GM19372 (cell line): ENCODE measurements around the gene RAB22A.
"Not testable (repeated sequence)": the region's sequence is repeated elsewhere in the genome, so short reads cannot be mapped to it uniquely, and the experiment has no call there.

ENCODE experiments used
- ATAC-seq: cut with Tn5 transposase; IDR thresholded peaks from one replicate; pipeline ENCODE4 v1.9.1; 2021; ENCODE audit warnings: mild to moderate bottlenecking, low read depth, moderate library complexity; ENCODE audit not compliant: unreplicated experiment

Gene RAB22A

DNA sequence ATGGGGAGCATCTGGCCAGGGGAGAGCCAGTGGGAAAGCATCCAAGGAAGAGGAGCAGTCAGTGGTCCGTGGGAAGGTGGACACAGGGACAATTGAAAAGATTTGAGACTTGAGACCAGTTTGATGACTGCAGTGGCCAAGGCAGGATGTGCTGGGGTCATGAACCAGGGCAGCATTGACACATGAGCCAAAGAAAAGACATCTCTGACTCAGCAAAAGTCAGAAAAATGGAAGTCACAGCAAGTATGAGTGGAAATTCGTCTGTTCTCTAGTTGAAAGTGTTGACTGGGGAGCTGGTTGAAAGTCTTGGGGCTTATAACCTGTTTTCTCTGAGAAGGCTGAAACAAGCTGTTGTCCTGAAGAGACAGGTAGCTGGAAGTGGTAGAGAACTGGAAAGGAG lies 31.3 kb downstream of the RAB22A start:
- ATAC-seq: no peak

DNA sequence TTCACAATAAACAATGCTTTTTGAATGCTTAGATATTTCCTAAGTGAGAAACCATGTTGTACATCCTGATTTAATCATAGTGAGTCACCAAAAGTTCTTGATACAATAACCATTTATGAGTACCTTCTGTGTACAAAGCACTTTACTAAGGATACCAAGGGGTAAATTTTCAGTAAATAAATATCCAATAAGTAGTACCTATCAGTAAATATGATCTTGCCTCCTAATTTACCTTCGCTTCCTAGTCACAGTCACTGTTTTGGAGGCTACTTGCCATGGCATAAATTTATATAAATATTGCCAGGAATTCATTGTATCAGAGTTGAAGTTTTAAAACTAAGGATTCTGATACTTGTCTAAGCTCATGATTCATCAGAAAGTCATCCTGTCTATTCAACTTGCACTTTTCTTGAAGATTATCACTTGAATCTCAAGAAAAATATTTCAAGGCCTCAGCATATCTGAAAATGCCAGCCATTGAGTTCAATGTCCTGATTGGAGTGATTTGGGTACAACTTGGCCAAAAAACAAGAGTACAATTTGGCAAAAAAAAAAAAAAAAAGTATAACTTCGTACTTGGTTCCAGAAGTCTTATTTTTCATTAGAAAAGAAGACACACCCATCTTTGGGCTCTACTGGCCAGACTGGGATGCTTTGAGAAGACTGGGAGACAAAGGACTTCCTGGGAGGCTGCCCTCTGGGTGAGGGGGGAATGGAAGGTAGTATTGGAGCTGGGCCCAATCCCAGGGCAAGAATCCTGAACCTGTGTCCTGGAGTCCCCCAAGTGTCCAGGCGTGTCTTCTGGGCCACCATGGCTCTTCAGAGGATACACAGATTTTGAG lies 32.8 kb downstream of the RAB22A start:
- ATAC-seq: no peak

DNA sequence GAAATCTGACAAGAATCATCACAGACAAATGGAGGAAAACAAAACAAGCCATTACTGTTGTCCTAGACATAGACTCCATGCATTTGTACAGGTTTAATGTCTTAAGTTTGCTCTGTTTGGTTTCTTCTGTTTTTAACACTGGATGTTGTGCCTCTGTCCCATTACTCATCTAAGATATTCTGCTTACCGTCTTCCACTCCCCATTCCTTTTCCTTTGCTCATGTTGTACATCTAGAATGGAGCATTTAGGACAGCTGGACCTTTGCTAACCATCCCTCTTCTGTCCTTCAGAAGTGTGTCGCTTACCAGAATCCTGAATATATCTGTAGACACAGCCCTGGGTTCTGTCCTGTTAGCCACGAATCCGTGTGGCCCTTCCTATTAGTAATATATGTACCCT lies 35.2 kb downstream of the RAB22A start:
- ATAC-seq: no peak

DNA sequence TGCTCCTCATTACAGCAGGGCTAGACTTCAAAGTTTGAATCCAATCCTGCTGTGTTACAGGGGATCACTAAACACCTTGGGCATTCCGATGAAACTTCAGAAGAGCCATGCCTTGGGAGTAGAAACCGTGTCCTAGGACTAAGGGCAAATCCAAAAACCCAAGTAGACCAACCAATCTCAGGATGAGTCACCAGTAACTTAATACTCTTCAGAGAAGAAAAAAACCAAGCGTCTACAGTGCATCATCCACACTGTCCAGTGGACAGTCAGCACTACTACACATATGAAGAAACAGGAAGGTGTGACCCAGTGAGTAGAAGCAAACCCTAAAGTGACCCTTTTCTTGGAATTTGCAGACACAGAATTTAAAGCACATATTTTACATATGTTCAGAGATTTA lies 40.1 kb downstream of the RAB22A start:
- no peak for ATAC-seq

DNA sequence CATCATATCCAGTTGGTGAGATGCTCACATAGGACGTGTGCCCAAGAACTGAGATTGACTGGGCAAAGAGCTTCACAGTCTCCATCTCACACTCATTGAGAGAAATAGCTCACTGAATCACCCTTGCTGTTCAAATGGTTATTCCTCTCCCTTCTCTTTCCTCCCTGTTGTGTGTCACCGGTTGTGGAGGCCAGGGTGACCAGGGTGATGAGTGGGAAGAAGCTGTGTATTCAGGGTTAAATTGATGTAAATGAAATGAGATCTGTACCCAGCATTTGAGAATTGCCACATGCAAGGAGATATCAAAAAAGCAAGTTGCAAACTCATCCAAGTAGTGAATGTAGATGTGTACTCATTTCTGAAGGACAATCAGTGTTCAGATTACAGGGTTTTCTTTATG lies 43.0 kb downstream of the RAB22A start:
- no peak for ATAC-seq

DNA sequence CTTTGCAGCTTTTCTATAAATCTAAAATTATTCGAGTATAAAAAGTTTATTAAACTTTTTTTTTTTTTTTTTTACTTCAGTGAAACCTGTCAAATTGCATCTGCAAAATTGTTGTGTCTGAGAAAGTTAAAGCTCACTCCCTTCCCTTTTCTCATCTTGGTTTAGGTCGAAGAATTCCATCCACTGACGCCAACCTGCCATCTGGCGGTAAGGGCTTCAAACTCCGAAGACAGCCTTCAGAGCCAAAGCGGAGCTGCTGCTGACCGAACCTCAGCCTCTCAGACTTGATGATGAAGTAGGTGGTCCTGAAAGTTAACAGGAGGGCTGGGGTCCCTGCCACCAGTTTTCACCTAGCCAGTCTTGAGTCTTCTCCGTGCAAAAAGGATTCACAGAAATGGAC lies 49.9 kb downstream of the RAB22A start:
- no peak for ATAC-seq

DNA sequence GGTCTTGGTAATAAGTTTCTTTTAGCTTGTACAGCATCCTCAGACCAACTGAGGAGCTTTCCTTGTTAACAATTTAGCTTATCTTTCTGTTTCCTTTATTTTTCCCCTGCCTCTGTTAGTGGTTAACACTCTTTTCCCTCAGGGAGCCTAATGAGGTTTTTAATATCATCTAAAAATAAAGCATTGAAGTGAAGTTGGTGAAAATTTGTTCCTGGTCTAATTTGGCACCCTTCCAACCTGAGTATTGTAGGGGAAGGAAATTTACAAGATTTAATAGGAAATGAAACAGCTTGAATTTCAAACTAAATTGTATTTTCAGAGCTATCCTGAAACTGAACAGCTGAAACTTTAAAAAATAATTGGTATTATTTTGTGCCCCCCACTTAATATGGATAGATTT lies 51.4 kb downstream of the RAB22A start:
- no peak for ATAC-seq

DNA sequence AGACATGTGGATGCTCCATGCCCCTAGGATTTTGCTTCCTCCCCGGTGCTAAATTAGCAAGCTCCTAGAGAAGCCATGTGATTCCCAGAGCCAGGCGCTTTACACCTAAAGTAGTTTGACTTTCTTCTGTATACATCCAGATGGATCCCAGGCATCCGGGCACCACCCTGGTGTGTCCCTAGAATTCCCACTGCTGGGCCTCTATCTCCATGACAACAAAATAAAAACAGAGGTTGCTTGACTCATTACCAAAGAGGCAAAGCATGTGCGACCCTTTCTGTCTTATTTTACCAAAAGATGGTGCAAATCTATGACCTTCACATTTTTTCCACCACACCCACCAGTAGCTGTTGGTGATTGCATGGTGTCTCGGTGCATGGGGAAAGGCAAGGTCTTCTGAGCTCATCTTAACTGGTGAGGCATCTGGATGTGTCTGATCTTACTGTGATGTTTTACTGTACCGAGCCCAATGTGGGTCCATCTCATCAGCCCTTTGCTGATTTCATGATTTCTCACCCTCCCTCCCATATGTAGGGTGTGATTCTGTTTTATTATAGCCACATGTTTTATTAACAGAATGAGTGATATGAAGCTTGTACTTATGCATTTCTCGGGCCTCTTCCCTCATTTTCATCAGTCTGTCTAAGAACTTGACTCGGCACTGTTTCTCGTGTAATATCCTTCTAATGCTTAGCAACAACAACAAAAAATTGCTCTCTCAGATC lies 52.1 kb downstream of the RAB22A start:
- no peak for ATAC-seq

DNA sequence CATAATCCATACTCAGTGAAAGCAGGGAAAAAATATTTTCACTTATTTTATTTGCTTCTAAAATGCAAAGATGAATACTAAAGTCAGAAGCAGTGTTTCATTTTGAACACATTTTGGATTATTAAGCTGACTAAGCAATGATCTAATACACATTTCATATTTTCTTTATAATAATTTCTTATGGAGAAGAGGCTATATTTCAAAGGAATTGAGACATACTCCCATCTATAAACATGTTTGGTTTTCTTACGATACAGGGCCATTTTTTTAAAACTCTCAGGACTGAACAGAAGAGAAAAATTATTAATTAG lies 52.6 kb downstream of the RAB22A start:
- no peak for ATAC-seq

DNA sequence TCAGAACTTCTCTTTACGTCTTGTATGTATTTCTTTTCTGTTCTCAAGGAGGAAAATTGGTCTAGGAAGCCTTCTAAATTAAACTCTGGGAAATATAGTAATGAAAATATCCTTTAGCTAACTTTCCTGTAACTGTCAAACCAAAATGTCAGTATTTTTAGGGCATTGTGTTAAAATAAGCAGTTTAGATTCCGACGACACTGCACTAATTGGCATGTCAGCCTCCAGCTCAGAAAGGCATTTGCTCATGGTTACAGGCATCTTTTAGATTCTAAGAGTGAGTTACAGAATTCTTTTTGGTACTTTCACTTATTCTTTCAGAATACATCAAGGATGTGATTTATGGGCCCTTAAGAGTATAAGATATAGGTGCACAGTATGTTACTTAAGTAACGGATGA lies 53.5 kb downstream of the RAB22A start:
- no peak for ATAC-seq

DNA sequence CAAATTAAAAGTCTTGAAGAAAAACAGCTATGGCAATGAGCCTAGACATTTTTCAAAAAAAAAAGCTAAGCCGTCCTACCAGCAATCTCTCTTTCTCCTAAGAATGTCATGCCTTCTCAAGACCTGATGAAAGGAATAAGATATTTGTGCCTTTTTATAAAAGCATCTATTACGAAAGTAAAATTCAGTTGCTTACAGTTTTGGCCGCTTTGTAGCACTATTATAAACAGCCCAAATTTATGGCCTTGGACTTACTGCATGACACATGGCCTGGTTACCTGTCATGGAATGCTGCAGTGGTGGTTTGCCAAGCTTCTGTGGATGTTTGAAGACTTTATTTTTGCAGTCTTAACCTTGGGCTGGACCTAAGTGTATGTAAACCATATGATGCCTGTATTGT lies 57.4 kb downstream of the RAB22A start:
- ATAC-seq: no peak

DNA sequence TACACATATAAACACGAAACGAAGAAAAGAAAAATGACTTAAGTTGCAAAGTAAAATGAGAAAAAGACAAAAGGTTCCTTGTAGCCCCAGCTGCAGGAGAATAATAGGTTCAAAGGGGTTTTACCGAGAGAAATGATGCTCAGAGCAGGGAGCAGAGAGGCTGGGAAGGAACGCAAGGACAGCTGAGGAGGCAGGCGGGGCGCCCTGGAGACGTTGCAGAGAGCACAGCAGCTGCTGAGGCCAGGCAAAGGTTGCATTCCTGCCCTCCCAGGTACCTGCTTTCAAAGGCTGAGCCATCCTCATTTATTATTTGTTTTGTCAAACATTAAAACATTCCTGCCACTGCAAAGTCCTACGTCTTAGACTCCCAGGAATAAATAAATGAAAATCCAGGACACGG lies 63.3 kb downstream of the RAB22A start:
- ATAC-seq: no peak

DNA sequence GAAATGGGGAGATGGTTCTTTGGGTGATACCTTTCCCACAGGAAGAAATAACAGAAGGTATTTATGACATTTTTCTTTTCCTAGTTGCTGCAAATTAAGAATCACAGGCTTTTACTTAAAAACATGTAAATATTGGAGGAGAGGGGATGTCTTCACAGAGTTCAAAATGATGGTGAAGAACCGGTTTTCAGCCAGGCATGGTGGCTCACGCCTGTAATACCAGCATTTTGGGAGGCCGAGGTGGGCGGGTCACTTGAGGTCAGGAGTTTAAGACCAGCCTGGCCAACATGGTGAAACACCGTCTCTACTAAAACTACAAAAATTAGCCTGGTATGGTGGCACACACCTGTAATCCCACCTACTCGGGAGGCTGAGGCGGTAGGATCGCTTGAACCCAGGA lies 63.8 kb downstream of the RAB22A start:
- not testable (repeated sequence) for ATAC-seq

DNA sequence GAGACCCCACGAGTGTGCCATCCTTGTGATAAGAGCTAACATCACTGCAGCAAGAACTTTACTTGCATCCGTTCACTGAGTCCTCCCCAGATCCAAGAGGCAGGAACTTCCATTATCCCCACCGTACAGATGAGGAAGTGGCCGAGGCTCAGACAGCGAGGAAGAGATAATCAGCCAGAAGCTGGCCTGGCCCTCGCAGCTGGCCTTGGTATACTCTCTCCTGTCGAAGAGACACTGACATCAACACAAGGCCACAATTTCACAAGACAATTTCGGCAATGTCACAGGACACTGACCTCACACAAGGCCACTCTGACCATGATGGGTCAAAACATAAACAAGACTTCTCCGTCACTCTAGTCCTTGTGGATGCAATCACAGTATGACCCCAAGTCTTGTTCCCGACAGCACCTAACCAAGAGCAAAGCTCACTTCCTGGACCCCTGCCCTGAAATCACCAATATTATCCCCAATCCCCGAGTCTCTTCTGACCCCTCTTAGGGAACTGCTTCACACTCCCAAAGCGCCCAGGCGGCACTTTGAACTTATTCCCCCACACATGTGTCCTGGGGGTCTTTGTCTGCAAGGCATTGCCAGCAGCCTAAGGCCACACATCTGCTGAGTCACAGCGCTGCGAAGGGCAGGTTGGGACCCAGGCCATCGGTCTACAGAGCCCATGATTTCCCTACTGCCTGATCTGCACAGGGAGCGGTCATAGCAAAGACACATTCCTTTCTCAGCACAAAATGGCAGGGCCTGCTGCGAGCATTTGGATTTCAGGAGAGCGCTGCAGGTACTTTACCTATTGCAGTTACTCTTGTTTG lies 64.7 kb downstream of the RAB22A start:
- no peak for ATAC-seq

DNA sequence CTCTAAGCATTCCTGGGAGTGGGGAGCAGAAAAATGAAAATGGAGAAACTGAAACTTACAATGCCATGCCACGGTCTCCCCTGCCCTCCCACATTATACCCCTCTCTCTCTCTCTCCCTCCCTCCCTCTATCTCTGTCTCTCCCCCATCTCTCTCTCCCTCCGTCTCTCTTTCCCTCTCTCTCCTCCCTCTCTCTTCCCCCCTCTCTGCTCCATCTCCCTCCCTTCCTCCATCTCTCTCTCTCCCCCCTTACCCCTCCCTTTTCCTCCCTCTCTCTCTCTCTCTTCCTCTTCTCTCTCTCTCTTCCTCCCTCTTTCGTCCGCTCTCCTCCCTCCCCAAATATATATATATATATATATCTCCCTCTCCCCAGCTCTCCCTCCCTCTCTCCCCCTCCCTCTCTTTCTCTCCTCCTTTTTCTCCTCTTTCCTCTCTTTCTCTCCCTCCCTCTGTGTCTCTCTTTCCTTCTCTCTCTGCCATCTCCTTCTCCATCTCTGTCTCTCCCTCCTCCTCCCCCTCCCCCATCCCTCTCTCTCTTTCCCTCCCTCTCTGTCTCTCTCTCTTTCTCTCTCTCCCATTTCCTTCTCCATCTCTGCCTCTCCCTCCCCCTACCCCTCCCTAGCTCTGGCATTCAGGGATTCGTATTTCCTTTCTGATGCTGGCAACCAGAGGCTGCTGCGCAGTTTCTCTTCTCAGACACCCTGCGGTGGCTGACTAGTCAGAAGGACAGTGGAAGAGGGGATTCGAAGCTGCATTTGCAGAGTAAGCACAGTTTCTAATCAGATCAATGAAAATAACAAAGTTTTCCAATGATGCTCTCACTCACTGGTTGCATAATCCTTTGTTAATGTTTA lies 65.6 kb downstream of the RAB22A start:
- ATAC-seq: no peak

DNA sequence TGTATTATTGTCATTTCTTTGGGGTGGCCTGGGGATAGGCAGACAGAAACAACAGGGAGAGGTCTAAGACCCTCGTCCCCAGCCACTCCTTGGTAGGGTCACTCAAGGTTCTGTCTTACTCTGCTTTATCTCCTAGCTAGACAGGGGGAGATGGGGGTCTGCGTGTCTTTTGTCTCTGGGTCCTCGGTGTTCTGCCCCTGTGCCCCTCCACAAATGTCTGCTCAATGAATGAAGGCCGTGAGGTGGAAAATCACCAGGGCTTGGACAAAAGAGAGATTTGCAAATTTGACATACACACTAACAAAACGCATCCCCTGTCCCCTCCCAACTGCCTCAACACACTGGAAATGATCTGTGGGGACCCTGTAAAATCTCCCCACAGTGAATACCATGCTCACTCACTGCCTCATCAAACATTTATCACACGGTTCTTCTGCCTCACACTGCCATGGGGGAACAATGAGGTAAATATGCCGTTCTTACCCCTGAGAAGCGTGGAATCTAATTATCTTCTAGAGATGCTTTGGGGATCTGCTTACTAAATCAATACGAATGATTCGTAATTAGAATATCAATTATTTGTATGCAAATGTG lies 66.3 kb downstream of the RAB22A start:
- no peak for ATAC-seq

DNA sequence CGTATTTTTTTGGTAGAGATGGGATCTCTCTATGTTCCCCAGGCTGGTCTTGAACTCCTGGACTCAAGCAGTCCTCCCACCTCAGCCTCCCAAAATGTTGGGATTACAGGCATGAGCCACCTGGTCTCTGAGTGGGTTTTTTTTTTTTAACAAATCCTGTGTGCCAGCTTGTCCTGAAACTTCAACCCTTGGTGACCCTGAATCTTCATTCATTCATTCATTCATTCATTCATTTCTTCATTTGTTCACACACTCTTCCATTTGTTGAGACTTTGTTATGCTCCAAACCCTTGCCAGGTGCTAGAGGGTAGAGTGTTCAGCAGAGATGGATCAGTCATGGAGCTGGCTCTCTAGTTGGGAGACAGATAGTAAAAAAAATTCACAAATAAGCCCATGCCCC lies 67.5 kb downstream of the RAB22A start:
- no peak for ATAC-seq

DNA sequence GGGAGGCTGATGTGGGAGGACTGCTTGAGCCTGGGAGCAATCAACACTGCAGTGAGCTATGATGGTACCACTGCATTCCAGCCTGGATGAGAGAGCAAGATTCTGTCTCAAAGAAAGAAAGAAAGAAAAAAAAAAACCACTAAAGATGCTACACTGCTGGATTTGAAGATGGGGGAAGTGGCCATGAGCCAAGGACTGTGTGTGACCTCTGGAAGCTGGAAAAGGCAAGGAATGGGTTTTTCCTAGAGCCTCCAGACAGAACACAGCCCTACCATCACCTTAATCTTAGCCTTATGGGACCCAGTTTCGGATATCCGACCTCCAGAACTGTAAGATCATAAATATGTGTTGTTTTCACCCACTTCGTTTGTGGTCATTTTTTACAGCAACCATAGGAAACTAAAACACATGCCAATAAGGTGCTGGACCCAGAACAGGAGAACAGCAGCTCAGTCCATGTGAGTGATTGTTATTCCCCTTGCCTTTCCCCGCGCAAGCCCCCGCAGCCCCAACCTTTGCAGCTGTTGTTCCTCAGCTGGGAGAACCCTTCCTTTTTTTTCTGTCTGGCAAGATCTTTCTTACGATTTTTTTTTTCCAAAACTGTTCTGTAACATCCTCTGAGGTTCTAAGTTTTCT lies 68.4 kb downstream of the RAB22A start:
- no peak for ATAC-seq

DNA sequence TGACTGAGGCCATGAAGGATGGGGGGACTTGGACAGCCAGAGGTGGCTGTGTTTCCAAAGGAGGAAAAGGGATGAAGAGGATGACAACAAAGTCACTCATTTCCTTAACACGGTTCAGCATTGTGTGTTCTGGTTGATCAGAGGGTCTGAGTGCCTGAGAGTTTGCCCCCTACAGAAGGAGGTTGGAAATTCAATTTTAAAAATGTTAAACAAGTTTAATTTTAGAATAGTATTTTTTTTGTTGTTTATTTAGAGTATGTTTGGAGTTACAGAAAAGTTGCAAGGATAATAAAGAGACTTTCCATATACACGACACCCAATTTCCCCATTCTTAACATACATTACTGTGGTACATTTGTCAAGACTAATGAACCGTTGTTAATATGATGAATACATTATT lies 69.2 kb downstream of the RAB22A start:
- ATAC-seq: no peak

DNA sequence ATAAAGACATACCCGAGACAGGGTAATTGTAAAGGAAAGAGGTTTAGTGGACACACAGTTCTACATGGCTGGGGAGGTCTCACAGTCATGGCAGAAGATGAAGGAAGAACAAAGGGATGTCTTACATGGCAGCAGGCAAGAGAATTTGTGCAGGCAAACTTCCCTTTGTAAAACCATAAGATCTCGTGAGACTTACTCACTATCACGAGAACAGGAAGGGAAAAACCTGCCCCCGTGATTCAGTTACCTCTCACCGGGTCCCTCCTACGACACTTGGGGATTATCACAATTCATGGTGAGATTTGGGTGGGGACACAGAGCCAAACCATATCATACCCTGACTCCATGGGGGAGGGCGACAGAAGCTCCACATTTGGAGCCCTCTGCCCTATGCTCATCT lies 72.1 kb downstream of the RAB22A start:
- no peak for ATAC-seq
